Medulla oblongata (tissue), 1 donor: ENCODE measurements around the gene TPST1.
"Not testable (repeated sequence)": the region's sequence is repeated elsewhere in the genome, so short reads cannot be mapped to it uniquely, and the experiment has no call there.

Experiments used
- DNase-seq: peaks from one replicate; pipeline ENCODE4 v3.0.0-alpha.2; 2015; ENCODE audit errors: extremely low spot score

TPST1 gene

GRCh38 chr7:66283003-66283920, 78.1 kb downstream of the TPST1 start:
- DNase-seq: no peak

GRCh38 chr7:66296001-66296521, 90.9 kb downstream of the TPST1 start:
- DNase-seq: no peak

- DNase-seq: no peak
Measured at GRCh38 chr7:66296557-66296956, 91.4 kb downstream of the TPST1 start.

- DNase-seq: no peak
Measured at GRCh38 chr7:66297579-66297978, 92.4 kb downstream of the TPST1 start.

GRCh38 chr7:66301249-66301648, 96.1 kb downstream of the TPST1 start:
- no peak for DNase-seq

GRCh38 chr7:66301737-66302136, 96.6 kb downstream of the TPST1 start:
- DNase-seq: no peak

- no peak for DNase-seq
Measured at GRCh38 chr7:66303454-66304155, 98.5 kb downstream of the TPST1 start.

GRCh38 chr7:66304536-66304935, 99.4 kb downstream of the TPST1 start:
- DNase-seq: no peak

GRCh38 chr7:66306243-66306642, 101.1 kb downstream of the TPST1 start:
- no peak for DNase-seq

- no peak for DNase-seq
Measured at GRCh38 chr7:66307591-66308215, 102.6 kb downstream of the TPST1 start.

- DNase-seq: no peak
Measured at GRCh38 chr7:66308411-66308810, 103.3 kb downstream of the TPST1 start.

- DNase-seq: no peak
Measured at GRCh38 chr7:66310620-66311019, 105.5 kb downstream of the TPST1 start.

- no peak for DNase-seq
Measured at GRCh38 chr7:66313886-66314568, 108.9 kb downstream of the TPST1 start.

GRCh38 chr7:66315192-66315591, 110.1 kb downstream of the TPST1 start:
- no peak for DNase-seq

GRCh38 chr7:66319407-66319979, 114.4 kb downstream of the TPST1 start:
- no peak for DNase-seq

- DNase-seq: no peak
Measured at GRCh38 chr7:66321283-66321682, 116.1 kb downstream of the TPST1 start.

- DNase-seq: no peak
Measured at GRCh38 chr7:66323114-66323796, 118.1 kb downstream of the TPST1 start.

GRCh38 chr7:66324985-66325384, 119.9 kb downstream of the TPST1 start:
- DNase-seq: not testable (repeated sequence)

GRCh38 chr7:66326501-66327215, 121.5 kb downstream of the TPST1 start:
- DNase-seq: no peak

GRCh38 chr7:66330961-66331360, 125.8 kb downstream of the TPST1 start:
- DNase-seq: peak; percentile 66
